ENCODE results near the gene ZNF285.
"Not testable (repeated sequence)": the region's sequence is repeated elsewhere in the genome, so short reads cannot be mapped to it uniquely, and the experiment has no call there.

ZNF285 gene

DNA sequence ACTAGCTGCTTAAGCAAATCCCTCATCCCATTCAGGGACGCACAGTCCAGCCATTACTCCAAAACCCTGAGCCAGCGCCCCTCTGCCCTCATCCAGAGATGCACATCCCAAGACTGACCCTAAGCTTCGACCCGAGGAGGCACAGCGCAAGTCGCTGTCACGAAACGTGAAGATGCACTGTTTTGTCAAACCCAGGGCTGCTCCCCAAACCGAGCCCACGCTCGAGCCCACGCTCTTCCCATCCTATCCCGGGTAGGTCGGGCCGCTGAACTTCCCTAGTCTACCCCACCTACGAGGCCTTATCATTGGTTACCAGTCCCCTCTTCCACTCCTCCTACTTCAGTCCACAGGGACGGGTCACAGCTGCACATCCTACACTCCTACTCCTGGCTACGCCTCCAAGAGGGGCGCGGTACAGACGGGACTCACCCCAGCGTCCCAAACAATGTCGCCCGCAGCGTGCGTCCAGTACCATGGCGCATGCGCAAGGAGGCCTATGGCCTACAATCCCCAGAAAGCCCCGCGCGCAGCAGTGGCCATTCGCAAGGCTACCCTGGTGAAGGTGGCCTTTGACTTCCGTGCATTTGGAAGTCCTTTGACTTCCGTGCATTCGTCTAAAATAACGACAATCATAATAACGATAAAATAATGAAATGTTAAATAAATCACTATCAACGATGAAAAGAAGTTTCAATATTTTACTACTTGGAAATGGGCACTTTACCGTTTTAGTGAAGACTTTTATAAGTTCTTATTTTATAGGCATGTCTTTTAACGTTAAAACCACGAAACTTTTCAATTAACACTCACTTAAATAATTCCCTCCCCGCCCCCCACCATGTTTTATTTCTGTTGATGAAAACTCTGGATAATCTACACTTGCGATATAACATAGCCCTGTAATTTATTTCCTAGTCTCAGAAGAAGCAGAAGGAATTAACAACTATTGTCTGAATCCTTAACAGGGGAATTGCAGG, at the start of gene ZNF285:
TSS of gene ZNF285 (minus strand) at position 470 of the 977 bp plus-strand sequence. CDS start 4,395 bp downstream, outside the sequence.
- FAIRE-seq (no peak), DNase-seq (ENCODE audit: insufficient read length, low spot score) (peak; percentile 78)

DNA sequence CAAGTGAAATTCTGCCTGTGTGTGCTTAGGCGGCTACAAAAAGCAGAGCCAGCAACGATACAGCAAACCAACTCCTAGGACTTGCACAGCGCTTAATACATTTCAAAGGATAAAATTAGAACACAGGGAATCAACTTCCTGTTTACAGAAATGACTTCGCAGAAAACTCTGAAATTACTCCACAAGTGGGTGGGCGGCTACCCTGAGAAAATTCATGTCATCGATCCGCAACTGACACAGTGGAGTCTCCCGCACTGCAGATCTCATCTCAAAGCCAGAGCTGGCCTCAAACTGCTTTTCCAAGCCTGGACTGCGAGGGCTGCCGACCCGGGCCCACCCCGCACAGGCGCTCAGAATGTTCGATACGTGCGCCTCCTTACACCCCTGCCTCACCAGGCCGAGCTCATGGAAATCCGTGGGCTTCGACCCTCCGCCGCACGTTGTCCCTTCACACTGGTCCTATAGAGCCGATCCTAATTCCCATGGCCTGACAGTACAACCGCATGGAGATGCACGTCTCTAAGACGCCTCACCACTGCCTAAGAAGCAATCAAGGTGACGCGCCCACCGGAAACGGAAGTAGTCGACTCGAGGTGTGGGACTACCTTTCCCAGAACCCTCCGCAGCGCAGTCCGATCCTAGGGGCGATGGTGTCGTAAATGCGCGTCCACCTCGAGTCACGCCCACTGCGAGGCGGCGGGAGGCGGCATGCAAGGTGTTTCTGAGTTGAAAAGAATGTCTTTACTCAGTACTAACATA, 46.7 kb upstream of the ZNF285 start, which contains the start of gene ZNF229:
TSS of gene ZNF229 (minus strand) at position 557 of the 759 bp plus-strand sequence. CDS start 5,625 bp downstream, outside the sequence.
- DNase-seq (ENCODE audit: insufficient read length, low spot score) (peak; percentile 80), FAIRE-seq (peak; percentile 92)

More for the DNA sequence above, at the start of gene ZNF285:
- TF ChIP-seq, protein P1, sequence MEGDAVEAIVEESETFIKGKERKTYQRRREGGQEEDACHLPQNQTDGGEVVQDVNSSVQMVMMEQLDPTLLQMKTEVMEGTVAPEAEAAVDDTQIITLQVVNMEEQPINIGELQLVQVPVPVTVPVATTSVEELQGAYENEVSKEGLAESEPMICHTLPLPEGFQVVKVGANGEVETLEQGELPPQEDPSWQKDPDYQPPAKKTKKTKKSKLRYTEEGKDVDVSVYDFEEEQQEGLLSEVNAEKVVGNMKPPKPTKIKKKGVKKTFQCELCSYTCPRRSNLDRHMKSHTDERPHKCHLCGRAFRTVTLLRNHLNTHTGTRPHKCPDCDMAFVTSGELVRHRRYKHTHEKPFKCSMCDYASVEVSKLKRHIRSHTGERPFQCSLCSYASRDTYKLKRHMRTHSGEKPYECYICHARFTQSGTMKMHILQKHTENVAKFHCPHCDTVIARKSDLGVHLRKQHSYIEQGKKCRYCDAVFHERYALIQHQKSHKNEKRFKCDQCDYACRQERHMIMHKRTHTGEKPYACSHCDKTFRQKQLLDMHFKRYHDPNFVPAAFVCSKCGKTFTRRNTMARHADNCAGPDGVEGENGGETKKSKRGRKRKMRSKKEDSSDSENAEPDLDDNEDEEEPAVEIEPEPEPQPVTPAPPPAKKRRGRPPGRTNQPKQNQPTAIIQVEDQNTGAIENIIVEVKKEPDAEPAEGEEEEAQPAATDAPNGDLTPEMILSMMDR (IDR thresholded peaks at IDR 0.05; ENCODE audit: insufficient read depth, missing control alignments) = no peak

DNA sequence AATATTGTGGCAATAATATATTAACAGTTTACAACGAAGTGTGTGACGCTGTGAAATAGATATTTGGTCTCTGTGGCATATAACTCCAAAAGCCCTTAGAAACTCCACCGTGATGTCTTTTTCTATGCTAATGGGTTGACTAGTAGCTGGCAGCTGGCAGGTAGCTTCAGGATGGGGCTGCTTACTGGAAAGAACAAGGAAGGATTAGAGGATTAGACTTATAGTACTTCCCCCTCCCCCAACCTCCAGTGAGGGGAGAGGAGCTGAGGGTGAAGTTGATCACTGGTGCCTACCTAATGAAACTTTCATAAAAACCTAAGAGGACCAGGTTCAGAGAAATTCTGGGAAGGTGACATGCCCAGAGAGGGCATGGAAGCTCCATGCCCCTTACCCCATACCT, 37.0 kb upstream of the ZNF285 start:
- peak; percentile 35 for FAIRE-seq
- TF ChIP-seq, protein P1 (IDR thresholded peaks at IDR 0.05; ENCODE audit: insufficient read depth, missing control alignments) = no peak
- DNase-seq (ENCODE audit: insufficient read length, low spot score) = no peak

More for the DNA sequence above, 46.7 kb upstream of the ZNF285 start, which contains the start of gene ZNF229:
- TF ChIP-seq, protein P1 (IDR thresholded peaks at IDR 0.05; ENCODE audit: insufficient read depth, missing control alignments) = no peak

DNA sequence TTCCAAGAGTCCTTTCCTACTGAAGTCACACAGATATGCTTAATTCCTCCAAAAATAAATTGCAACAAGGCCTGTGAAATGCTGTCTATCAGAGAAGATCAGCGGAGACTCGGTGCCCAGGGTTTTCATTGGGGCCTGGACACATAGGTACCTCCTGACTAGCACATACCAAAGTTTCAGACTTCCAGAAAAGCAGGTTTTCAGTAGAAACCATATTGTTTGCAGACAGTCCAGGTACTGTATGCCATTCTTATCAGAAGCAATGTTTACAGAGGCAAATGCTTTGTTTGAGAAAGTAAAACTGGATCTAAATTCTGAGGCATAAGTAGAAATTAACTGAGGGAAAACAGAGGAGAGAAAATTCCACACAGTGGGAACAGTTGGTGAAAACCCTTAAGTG, 34.0 kb upstream of the ZNF285 start:
- TF ChIP-seq, protein P1 (IDR thresholded peaks at IDR 0.05; ENCODE audit: insufficient read depth, missing control alignments) = no peak
- no peak for FAIRE-seq
- DNase-seq (ENCODE audit: insufficient read length, low spot score) = no peak

DNA sequence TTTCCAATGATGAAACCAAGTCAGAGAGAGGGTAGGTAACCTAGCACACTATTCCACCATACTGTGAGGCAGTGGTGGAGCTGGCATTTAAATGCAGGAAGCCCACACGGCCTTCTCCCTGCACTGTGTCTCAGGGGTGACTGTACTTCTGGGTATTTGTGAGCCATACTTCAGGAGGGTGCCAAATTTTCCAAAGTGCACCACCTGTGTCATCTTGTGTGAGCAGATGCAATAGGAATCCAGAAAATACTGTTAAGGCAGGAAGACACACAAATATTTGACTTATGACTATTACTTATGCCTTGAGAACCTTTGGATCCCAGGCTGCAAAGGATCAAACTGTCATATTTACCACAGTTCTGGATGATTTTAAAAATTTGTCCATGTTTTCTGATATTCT, 29.5 kb upstream of the ZNF285 start:
- no peak for DNase-seq (ENCODE audit: insufficient read length, low spot score)
- FAIRE-seq = no peak
- TF ChIP-seq, protein P1 (IDR thresholded peaks at IDR 0.05; ENCODE audit: insufficient read depth, missing control alignments) = no peak

DNA sequence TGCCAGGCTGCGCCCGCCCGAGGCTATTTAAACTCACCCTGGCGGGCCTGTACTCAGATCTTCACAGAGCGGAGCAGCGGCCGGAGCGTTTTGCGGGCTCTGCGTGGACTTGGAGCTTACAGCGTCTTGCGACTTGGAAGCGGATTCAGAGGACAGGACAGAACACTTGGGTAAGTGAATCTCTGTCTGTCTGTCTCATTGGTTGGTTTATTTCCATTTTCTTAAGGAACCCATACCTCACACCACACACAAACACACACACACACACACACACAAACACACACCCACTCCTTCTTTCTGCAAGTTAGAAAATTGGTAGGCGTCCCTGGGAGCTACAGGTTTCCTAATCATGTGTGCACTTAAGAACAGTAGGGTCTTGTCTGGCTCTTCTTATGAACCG, 14.1 kb upstream of the ZNF285 start:
- FAIRE-seq; DNase-seq (ENCODE audit: insufficient read length, low spot score): not testable (repeated sequence)

DNA sequence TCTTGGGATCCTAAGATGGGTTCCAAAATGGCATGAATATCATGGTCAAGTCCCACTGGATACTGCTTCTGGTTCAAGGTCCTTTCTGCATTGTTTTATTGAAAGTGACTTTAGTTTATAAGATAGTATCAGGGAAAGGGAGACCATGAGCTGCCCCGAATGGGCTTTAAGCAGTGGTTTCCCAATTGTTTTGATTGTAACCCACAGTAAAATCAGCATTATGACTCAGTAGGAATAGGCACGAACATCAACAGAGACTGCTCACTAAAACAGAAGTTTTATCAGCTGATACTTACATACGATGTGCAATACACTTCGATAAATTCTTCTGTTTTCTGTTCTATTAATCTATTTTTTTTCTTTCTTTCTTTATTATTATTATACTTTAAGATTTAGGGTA, 12.1 kb downstream of the ZNF285 start:
- not testable (repeated sequence) for FAIRE-seq; DNase-seq (ENCODE audit: insufficient read length, low spot score)
